ENCODE data around the gene LNP1. TPM values are rescaled to one million over a fixed set of nuclear protein-coding genes. Genes with fewer than 3 reads are reported as not detected.

The LNP1 gene
- total and polyA plus RNA-seq, 2 of the 13 experiments (the other 11 are each of a cell fraction or from before 2014, with no cell fraction given) = 3.6 to 7.0 TPM

GRCh38 chr3:100416863-100417262 lies 15.5 kb downstream of the LNP1 start:
- in situ Hi-C loops (cut with HindIII; ENCODE audit: extremely low pct_ligation_motif_present, low pct_unique_long_range_greater_than_20kb) = no loop called here
- 100% methylated on average over 1 of the region's 1 CpG for WGBS (ENCODE audit: low lambda C conversion rate)
- H3K9me3 ChIP-seq (ENCODE audit: low read length) = no peaks in the 10 kb centered on the region
- no peak overlapping the region for H3K4me2 ChIP-seq (ENCODE audit: low read depth, low read length)
- ChIA-PET CTCF (ENCODE audit: low intra/inter-chr PET ratio, low total read pairs) (no interaction called here), POLR2A (no interaction called here)
- no peak overlapping the region for H3K27ac ChIP-seq (ENCODE audit: extremely low read length, insufficient read depth, low read length)
- H3K4me1 ChIP-seq (ENCODE audit: insufficient read depth, low read length) = peaks cover 17% of the 10 kb centered on the region
- no peak for DNase-seq (ENCODE audit: low spot score)
- no peak overlapping the region for H3K4me3 ChIP-seq (replicated peaks in 1 of 3; ENCODE audit: insufficient read depth in 1 of 3, low read depth in 2 of 3, low read length in 3 of 3)
- no peak overlapping the region for H3K9ac ChIP-seq (ENCODE audit: insufficient read depth, low read depth, low read length)
- TF ChIP-seq BRCA1 (CRISPR knock-in tag; IDR thresholded peaks at IDR 0.05) = no peak
- no peak for TF ChIP-seq RXRA (CRISPR knock-in tag; IDR thresholded peaks at IDR 0.05)
- TF ChIP-seq SRY (CRISPR knock-in tag; IDR thresholded peaks at IDR 0.05) = no peak
- no peak for TF ChIP-seq SKIL (CRISPR knock-in tag; IDR thresholded peaks at IDR 0.05; ENCODE audit: borderline replicate concordance)
- no peak for TF ChIP-seq GZF1 (CRISPR knock-in tag; IDR thresholded peaks at IDR 0.05)
- peak; percentile 66; the same call in 1 of the 2 replicates for TF ChIP-seq MAFF (IDR thresholded peaks at IDR 0.05; ENCODE audit: low read depth, low read length)
- no peak for TF ChIP-seq NR1H2 (CRISPR knock-in tag; IDR thresholded peaks at IDR 0.05; ENCODE audit: borderline replicate concordance, low read depth)
- TF ChIP-seq SRSF1 (optimal IDR thresholded peaks at IDR 0.05; ENCODE audit: low read depth, low read length) = no peak
- TF ChIP-seq MLLT10 (CRISPR knock-in tag; IDR thresholded peaks at IDR 0.05) = no peak
- peak; percentile 40 to 76; a peak in 3 of 4 replicates for TF ChIP-seq MAFK (conservative IDR thresholded peaks at IDR 0.05 in 1 of 2, IDR thresholded peaks at IDR 0.05 in 1 of 2; ENCODE audit: low read length in 2 of 2)
- no peak for TF ChIP-seq NFE2L1 (CRISPR knock-in tag; IDR thresholded peaks at IDR 0.05; ENCODE audit: borderline replicate concordance)
- no peak for ATAC-seq
- H3K27me3 ChIP-seq (ENCODE audit: control insufficient read depth in 1 of 2, insufficient read depth in 2 of 2, low read length in 2 of 2) = no peaks in the 10 kb centered on the region
- H2AFZ ChIP-seq (ENCODE audit: low read length) = no peak overlapping the region
- no peak for FAIRE-seq
- no peaks in the 10 kb centered on the region; a peak in 1 of 5 replicates for H3K36me3 ChIP-seq (replicated peaks in 1 of 2; ENCODE audit: control insufficient read depth in 1 of 2, insufficient read depth in 2 of 2, low read length in 2 of 2)
- H3K79me2 ChIP-seq (ENCODE audit: insufficient read depth, low read length) = peaks cover 8% of the 10 kb centered on the region
- intact Hi-C loops (cut with micrococcal nuclease; ENCODE audit: unreplicated experiment) = no loop called here
- no peaks in the 10 kb centered on the region for H4K20me1 ChIP-seq (ENCODE audit: insufficient read depth, low read length)
- BruUV-seq (replicated peaks) = no TSS peak
